MCF 10A (cell line): ENCODE results near the gene ING5. TPM values are rescaled to one million over a fixed set of nuclear protein-coding genes. Genes with fewer than 3 reads are reported as not detected.

ENCODE experiments used
- BruUV-seq: library from RNA; stranded (reverse); fragments of 400-500 nt; replicated peaks from 2 replicates; lab custom pipeline; 2021; lab: Mats Ljungman, UMichigan
- CTCF ChIA-PET: fragments of 300-600 bp; sonication (Branson Sonifier 250); formaldehyde crosslinking; extraction: SDS; loops from one replicate; lab custom pipeline; 2021; ENCODE audit warnings: antibody characterized with exemption, inconsistent platforms; lab: Yijun Ruan, JAX
- POLR2A ChIA-PET: fragments of 300-600, 350-650 bp; sonication (Branson Sonifier 250); formaldehyde crosslinking; extraction: SDS; loops from one replicate; lab custom pipeline; 2020; ENCODE audit warnings: antibody characterized with exemption, inconsistent platforms; lab: Yijun Ruan, JAX
- DNase-seq: peaks from one replicate; pipeline ENCODE4 v3.0.0-alpha.2; 2018; ENCODE audit not compliant: unreplicated experiment
- H3K27ac Mint-ChIP-seq: one replicate; pipeline ENCODE4 v1.8.0; 2022; ENCODE audit warnings: mild to moderate bottlenecking, low read depth, mixed read lengths; ENCODE audit not compliant: unreplicated experiment
- H3K27me3 Mint-ChIP-seq: one replicate; pipeline ENCODE4 v1.8.0; 2022; ENCODE audit warnings: mixed read lengths; ENCODE audit not compliant: insufficient read depth, unreplicated experiment
- H3K36me3 Mint-ChIP-seq: one replicate; pipeline ENCODE4 v1.8.0; 2022; ENCODE audit warnings: mild to moderate bottlenecking, moderate library complexity, mixed read lengths; ENCODE audit not compliant: insufficient read depth, unreplicated experiment
- H3K4me1 Mint-ChIP-seq: one replicate; pipeline ENCODE4 v1.8.0; 2022; ENCODE audit warnings: mixed read lengths; ENCODE audit not compliant: insufficient read depth, unreplicated experiment
- H3K4me3 Mint-ChIP-seq: one replicate; pipeline ENCODE4 v1.8.0; 2022; ENCODE audit warnings: mild to moderate bottlenecking, moderate library complexity, mixed read lengths; ENCODE audit not compliant: unreplicated experiment
- H3K9me3 Mint-ChIP-seq: one replicate; pipeline ENCODE4 v1.8.0; 2022; ENCODE audit warnings: mixed read lengths; ENCODE audit not compliant: unreplicated experiment
- intact Hi-C: fragments of 100-400 bp; cut with micrococcal nuclease; formaldehyde crosslinking; loops from 2 replicates; pipeline ENCODE4 v1.14.1; 2022
- total RNA-seq: library from RNA; stranded (reverse); gene quantifications from 2 replicates; pipeline ENCODE4 v1.2.3, GENCODE V29; 2022
- TF ChIP-seq, protein P1 (sequence below): fragments of 200-600 bp; IDR thresholded peaks from one replicate; pipeline ENCODE4 v1.8.0; 2022; ENCODE audit warnings: antibody characterized with exemption, mild to moderate bottlenecking; ENCODE audit not compliant: unreplicated experiment

ING5 gene
- total RNA-seq, 1 experiment from 2014 or later, result 35.5 TPM

DNA sequence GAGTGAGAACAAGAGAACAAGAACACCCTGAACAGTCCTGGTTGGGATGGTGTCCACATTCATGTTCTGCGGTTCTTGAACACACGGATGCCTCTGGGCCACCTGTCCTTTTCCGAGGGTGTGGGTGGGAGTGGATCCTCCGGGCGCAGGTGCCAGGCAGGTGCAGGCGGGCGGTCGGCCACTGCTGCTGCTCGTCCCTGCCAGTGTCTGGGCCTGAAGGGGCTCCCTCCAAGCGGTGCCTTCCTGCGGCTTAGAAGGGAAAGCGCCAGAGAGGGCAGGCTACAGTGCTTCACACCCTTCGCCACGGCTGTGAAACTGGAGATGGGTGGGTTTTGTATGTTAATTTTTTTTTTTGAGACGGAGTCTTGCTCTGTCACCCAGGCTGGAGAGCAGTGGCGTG lies 24.6 kb downstream of the ING5 start:
- H3K27ac Mint-ChIP-seq, result no peak overlapping the region
- H3K27me3 Mint-ChIP-seq, result no peaks in the 10 kb centered on the region
- H3K9me3 Mint-ChIP-seq, result no peaks in the 10 kb centered on the region
- no peaks in the 10 kb centered on the region for H3K4me1 Mint-ChIP-seq
- ChIA-PET POLR2A (no interaction called here), CTCF (no interaction called here)
- no peak for DNase-seq
- H3K4me3 Mint-ChIP-seq, result no peak overlapping the region
- TF ChIP-seq, protein P1, sequence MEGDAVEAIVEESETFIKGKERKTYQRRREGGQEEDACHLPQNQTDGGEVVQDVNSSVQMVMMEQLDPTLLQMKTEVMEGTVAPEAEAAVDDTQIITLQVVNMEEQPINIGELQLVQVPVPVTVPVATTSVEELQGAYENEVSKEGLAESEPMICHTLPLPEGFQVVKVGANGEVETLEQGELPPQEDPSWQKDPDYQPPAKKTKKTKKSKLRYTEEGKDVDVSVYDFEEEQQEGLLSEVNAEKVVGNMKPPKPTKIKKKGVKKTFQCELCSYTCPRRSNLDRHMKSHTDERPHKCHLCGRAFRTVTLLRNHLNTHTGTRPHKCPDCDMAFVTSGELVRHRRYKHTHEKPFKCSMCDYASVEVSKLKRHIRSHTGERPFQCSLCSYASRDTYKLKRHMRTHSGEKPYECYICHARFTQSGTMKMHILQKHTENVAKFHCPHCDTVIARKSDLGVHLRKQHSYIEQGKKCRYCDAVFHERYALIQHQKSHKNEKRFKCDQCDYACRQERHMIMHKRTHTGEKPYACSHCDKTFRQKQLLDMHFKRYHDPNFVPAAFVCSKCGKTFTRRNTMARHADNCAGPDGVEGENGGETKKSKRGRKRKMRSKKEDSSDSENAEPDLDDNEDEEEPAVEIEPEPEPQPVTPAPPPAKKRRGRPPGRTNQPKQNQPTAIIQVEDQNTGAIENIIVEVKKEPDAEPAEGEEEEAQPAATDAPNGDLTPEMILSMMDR, result no peak
- BruUV-seq, result no TSS peak
- peaks cover 50% of the 10 kb centered on the region for H3K36me3 Mint-ChIP-seq
- intact Hi-C loops, result no loop called here

DNA sequence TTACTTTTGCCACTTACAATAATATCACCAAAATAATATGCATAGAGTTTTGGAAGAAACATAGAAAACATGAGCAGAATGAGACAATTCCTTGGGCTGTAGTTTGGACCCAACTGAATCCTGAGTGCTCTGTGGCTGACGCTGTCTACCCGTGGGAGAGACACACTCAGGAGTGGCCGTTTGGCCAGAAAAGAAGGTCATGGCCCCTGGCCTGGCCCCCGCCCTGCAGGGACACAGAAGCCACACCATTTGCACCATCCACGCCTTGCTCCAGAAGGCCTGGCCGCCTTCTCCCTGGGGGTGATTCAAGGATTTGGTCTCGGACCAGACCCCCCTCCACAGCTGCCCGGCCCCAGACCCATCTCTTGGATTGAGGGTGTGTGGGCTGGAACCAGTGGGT lies 26.2 kb downstream of the ING5 start:
- no peaks in the 10 kb centered on the region for H3K27me3 Mint-ChIP-seq
- TF ChIP-seq, protein P1, result no peak
- DNase-seq, result no peak
- intact Hi-C loops, result no loop called here
- no peaks in the 10 kb centered on the region for H3K9me3 Mint-ChIP-seq
- POLR2A ChIA-PET, result interaction anchor here (1.3 kb wide), 1 partner anchor 26 kb away, joined by 3 read pairs; the partner anchor contains the start of gene ING5
- H3K27ac Mint-ChIP-seq, result no peak overlapping the region
- BruUV-seq, result no TSS peak
- CTCF ChIA-PET, result interaction anchor here (0.8 kb wide), 1 partner anchor 151 kb away, joined by 3 read pairs; no protein-coding TSS in a partner anchor
- H3K4me3 Mint-ChIP-seq, result no peak overlapping the region
- peaks cover 36% of the 10 kb centered on the region for H3K36me3 Mint-ChIP-seq
- H3K4me1 Mint-ChIP-seq, result no peaks in the 10 kb centered on the region

DNA sequence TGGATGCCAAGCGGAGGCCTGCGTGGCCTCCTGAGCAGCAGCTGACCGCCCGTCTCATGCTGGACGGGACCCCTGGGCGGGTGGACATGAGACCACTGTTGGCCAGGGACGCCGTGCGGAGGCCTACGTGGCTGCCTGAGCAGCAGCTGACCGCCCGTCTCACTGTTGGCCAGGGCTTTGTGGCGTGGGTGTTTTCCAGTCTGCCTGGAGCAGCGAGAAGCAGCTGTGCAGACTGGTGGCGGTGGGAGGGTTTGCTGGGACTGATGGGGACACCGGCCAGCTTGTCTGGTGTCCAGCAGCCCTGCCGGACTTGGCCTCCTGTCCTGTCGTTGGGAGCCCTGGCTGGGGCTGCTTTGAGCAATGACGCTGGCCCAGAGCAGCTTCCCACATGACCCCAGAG lies 26.8 kb downstream of the ING5 start:
- intact Hi-C loops, result no loop called here
- Mint-ChIP-seq H3K4me1 (no peaks in the 10 kb centered on the region), H3K27ac (no peak overlapping the region), H3K27me3 (no peaks in the 10 kb centered on the region), H3K36me3 (peaks cover 31% of the 10 kb centered on the region), H3K4me3 (no peak overlapping the region), H3K9me3 (no peaks in the 10 kb centered on the region)
- TF ChIP-seq, protein P1, result no peak
- CTCF ChIA-PET, result interaction anchor here (0.7 to 0.8 kb wide), 2 partner anchors 26 to 150 kb away, joined by 3 to 5 read pairs; no protein-coding TSS in a partner anchor
- POLR2A ChIA-PET, result interaction anchor here (1.3 kb wide), 1 partner anchor 27 kb away, joined by 3 read pairs; the partner anchor contains the start of gene ING5
- DNase-seq, result no peak
- no TSS peak for BruUV-seq

DNA sequence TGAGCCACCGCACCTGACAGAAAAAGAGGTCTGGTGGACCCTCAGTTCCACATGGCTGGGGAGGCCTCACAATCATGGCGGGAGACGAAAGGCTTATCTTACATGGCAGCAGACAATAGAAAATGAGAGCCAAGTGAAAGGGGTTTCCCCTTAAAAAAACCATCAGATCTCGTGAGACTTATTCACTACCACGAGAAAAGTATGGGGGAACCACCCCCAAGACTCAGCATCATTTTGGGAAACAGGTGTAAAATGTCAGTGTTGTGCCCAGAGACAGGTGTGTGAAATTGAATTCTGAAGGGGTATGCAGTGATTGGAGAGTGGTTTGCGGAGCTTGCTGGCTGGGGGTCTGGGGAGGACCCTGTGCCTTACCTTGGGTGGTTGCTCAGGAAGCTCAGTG lies 28.0 kb downstream of the ING5 start:
- CTCF ChIA-PET, result no interaction called here
- no TSS peak for BruUV-seq

More for the DNA sequence above, 28.0 kb downstream of the ING5 start:
- no peaks in the 10 kb centered on the region for H3K27me3 Mint-ChIP-seq
- H3K4me1 Mint-ChIP-seq, result no peaks in the 10 kb centered on the region
- H3K4me3 Mint-ChIP-seq, result no peak overlapping the region
- no peak for DNase-seq
- TF ChIP-seq, protein P1, result no peak
- POLR2A ChIA-PET, result interaction anchor here (1.0 kb wide), 1 partner anchor 10 kb away, joined by 3 read pairs; no protein-coding TSS in a partner anchor
- no peak overlapping the region for H3K27ac Mint-ChIP-seq
- peaks cover 25% of the 10 kb centered on the region for H3K36me3 Mint-ChIP-seq
- intact Hi-C loops, result no loop called here
- no peaks in the 10 kb centered on the region for H3K9me3 Mint-ChIP-seq
